Measurements from ENCODE around the gene MFRP. TPM values are rescaled to one million over a fixed set of nuclear protein-coding genes. Genes with fewer than 3 reads are reported as not detected.

Gene MFRP
- total and polyA plus RNA-seq, 9 of the 15 experiments (the other 6 are each of a cell fraction or from before 2014, with no cell fraction given): not detected

DNA sequence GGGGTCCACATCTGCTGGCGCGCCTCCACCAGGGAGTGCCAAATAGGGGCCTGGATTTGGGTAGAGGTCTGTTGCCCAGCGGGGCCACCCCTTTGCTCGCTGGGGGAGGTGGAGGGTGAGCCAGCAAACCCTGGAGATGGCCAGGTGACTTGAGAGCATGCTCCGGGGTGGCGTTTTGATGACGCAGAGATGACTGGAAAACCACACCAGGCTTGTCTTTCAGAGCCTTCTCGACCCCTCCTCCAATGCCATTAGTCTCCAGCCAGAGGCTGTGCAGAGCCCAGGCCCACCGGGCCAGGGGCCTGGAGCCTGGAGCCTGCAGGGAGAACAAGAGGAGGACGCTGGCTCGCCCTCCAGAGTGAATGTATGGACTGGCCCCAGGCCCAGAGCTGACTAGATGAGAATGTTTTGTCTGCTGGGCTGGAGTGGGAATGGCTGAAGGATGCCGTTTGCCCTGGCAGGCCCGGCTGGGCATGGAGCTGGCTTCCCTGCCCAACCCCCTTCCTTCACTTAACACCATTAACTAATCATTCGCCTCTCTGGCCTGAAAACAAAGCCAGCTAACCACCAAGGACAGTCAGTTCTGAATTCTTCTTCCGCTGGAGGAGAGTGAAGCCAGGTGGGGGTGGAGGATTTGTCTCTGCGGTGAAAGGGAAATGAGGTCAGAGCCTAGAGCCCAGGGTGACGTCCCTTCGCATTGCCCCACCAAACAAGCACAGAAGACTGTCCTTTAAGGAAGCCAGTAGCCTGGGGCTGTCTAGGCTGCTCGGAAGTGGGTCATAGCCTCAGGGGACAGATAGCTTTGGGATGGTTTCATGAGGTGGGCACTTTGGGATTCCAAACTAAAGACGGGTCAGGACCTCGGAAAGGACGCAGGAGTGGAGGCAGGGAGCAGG is 28.0 kb downstream of the MFRP start (continued):
- no peak for TF ChIP-seq KDM4B (IDR thresholded peaks at IDR 0.05; ENCODE audit: borderline replicate concordance in 2 of 2, low read depth in 1 of 2)
- TF ChIP-seq GABPB2 (CRISPR knock-in tag; conservative IDR thresholded peaks at IDR 0.05): no peak
- TF ChIP-seq SRSF1 (IDR thresholded peaks at IDR 0.05; ENCODE audit: low read depth, low read length): no peak
- TF ChIP-seq GABPA (tag; conservative IDR thresholded peaks at IDR 0.05; ENCODE audit: low read depth): peak; percentile 90
- TF ChIP-seq, protein P1, sequence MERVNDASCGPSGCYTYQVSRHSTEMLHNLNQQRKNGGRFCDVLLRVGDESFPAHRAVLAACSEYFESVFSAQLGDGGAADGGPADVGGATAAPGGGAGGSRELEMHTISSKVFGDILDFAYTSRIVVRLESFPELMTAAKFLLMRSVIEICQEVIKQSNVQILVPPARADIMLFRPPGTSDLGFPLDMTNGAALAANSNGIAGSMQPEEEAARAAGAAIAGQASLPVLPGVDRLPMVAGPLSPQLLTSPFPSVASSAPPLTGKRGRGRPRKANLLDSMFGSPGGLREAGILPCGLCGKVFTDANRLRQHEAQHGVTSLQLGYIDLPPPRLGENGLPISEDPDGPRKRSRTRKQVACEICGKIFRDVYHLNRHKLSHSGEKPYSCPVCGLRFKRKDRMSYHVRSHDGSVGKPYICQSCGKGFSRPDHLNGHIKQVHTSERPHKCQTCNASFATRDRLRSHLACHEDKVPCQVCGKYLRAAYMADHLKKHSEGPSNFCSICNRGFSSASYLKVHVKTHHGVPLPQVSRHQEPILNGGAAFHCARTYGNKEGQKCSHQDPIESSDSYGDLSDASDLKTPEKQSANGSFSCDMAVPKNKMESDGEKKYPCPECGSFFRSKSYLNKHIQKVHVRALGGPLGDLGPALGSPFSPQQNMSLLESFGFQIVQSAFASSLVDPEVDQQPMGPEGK (CRISPR knock-in tag; IDR thresholded peaks at IDR 0.05; ENCODE audit: borderline replicate concordance): no peak
- TF ChIP-seq, protein P2, sequence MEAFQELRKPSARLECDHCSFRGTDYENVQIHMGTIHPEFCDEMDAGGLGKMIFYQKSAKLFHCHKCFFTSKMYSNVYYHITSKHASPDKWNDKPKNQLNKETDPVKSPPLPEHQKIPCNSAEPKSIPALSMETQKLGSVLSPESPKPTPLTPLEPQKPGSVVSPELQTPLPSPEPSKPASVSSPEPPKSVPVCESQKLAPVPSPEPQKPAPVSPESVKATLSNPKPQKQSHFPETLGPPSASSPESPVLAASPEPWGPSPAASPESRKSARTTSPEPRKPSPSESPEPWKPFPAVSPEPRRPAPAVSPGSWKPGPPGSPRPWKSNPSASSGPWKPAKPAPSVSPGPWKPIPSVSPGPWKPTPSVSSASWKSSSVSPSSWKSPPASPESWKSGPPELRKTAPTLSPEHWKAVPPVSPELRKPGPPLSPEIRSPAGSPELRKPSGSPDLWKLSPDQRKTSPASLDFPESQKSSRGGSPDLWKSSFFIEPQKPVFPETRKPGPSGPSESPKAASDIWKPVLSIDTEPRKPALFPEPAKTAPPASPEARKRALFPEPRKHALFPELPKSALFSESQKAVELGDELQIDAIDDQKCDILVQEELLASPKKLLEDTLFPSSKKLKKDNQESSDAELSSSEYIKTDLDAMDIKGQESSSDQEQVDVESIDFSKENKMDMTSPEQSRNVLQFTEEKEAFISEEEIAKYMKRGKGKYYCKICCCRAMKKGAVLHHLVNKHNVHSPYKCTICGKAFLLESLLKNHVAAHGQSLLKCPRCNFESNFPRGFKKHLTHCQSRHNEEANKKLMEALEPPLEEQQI (IDR thresholded peaks at IDR 0.05): no peak
- TF ChIP-seq, protein P3, sequence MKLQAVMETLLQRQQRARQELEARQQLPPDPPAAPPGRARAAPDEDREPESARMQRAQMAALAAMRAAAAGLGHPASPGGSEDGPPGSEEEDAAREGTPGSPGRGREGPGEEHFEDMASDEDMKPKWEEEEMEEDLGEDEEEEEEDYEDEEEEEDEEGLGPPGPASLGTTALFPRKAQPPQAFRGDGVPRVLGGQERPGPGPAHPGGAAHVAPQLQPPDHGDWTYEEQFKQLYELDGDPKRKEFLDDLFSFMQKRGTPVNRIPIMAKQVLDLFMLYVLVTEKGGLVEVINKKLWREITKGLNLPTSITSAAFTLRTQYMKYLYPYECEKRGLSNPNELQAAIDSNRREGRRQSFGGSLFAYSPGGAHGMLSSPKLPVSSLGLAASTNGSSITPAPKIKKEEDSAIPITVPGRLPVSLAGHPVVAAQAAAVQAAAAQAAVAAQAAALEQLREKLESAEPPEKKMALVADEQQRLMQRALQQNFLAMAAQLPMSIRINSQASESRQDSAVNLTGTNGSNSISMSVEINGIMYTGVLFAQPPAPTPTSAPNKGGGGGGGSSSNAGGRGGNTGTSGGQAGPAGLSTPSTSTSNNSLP (IDR thresholded peaks at IDR 0.05; ENCODE audit: borderline replicate concordance, low read depth, low read length): no peak
- TF ChIP-seq MIER1 (IDR thresholded peaks at IDR 0.05; ENCODE audit: low read depth): no peak
- TF ChIP-seq POLR2G (IDR thresholded peaks at IDR 0.05; ENCODE audit: low read depth, low read length): peak; percentile 63
- peak; percentile 69; the same call in 1 of the 2 replicates for TF ChIP-seq JUN (IDR thresholded peaks at IDR 0.05; ENCODE audit: borderline replicate concordance, low read depth, low read length)
- TF ChIP-seq JUN (CRISPR knock-in tag; IDR thresholded peaks at IDR 0.05; ENCODE audit: borderline replicate concordance): no peak
- TF ChIP-seq ZNF589 (CRISPR knock-in tag; IDR thresholded peaks at IDR 0.05; ENCODE audit: low read depth): no peak
- TF ChIP-seq TRIM24 (IDR thresholded peaks at IDR 0.05): peak in 1 of 2 experiments; percentile 8; a peak in 1 of 4 replicates
- TF ChIP-seq ZNF586 (CRISPR knock-in tag; conservative IDR thresholded peaks at IDR 0.05): no peak
- TF ChIP-seq TGIF2 (CRISPR knock-in tag; IDR thresholded peaks at IDR 0.05): no peak
- TF ChIP-seq MTA3 (IDR thresholded peaks at IDR 0.05; ENCODE audit: borderline replicate concordance): peak; percentile 44; the same call in 1 of the 2 replicates

All from K562 (cell line).